CD4-positive, alpha-beta T cell treated with Interleukin-2 at 100 ng/mL for 4 hours (primary cell): ENCODE results near the gene PIK3R1.

ENCODE experiments used
- DNase-seq: peaks from one replicate; pipeline ENCODE4 v3.0.0-alpha.2; 2020; ENCODE audit warnings: low spot score

The PIK3R1 gene

DNA sequence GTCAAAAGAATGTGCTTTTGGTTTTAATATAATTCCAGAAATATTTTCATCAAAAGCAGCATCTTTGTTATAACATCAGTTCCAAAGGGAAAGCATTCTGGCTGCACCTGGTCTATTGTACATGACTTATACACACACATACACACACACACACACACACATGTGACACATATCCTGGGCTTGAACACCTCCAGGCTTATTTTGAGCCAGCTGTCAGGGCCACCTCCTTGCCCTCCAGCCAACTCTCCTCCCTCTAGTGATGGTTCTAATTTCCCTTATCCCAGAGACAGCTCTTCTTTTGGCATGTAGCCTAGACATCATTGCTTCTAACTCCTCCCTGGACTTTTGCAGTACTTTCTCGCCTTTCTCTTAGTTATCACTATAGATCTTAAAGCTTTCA lies 115.0 kb downstream of the PIK3R1 start:
- no peak for DNase-seq

DNA sequence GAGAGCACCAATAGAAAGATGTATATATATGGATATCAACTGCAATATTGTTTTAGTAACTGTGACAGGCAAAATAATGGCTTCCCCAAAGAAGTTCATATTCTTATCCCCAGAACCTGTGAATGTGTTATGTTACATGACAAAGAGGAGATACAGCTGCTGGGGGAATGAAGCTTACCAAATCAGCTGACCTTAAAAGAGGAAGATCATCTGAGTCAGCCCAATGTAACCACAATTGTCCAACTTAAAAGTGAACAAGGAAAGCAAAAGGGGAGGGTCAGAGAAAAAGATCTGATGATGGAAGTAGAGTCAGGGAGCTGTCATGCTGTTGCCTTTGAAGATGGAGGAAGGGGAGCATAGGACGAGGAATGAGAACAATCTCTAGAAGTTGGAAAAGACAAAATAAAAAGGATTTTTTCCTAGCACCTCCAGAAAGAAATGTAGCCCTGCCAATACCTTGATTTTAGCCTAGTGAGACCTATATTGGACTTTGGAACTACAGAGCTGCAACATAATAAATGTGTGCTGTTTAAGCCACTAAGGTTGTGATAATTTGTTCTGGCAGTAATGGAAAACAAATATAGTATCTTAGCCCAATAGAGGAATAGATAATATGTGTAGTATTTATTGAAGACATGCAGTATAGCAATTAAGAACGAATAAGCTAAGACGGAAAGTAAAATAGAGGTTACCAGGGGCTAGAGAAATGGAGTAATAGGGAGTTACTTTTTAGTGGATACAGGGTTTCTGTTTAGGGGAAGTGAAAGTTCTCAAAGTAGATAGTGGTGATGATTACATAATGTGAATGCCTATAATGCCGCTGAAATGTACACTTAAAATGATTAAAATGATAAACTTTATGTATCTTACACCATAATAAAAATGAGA lies 115.9 kb downstream of the PIK3R1 start:
- DNase-seq = no peak

DNA sequence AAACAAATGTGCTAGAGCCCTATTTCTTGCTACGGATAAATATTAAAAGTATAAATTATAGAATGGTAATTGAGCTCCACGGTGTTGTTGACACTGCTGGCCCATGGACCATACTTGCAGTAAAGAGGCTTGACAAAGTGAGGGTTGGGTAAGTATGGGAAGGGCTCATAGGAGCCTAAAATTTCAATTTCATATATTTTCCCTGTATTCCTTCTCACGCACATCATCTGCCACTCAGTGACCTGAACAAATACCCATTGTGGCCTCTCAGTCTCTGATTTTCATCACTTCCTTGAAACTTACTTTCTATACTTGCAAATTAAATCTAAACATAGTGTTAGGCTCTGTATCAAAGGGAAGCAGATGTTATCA lies 116.5 kb downstream of the PIK3R1 start:
- no peak for DNase-seq

DNA sequence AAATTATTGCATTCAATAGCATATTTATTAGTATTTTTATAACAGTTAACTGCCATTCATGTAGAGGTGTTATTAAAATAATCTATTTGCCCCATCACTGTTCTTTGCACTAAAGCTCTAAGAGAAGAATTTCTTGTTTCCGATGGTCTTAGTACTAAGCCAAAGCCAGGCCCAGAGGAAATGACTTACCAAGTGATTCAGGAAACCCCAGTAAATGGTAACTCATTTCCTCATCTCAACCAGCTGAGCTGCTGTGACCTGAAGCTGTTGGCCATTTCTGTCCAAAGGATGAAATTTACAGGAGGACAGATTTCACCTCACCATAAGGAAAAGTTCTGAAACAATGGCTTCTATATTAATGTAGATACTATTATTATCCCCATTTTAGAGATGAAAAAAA lies 117.0 kb downstream of the PIK3R1 start:
- DNase-seq = no peak

DNA sequence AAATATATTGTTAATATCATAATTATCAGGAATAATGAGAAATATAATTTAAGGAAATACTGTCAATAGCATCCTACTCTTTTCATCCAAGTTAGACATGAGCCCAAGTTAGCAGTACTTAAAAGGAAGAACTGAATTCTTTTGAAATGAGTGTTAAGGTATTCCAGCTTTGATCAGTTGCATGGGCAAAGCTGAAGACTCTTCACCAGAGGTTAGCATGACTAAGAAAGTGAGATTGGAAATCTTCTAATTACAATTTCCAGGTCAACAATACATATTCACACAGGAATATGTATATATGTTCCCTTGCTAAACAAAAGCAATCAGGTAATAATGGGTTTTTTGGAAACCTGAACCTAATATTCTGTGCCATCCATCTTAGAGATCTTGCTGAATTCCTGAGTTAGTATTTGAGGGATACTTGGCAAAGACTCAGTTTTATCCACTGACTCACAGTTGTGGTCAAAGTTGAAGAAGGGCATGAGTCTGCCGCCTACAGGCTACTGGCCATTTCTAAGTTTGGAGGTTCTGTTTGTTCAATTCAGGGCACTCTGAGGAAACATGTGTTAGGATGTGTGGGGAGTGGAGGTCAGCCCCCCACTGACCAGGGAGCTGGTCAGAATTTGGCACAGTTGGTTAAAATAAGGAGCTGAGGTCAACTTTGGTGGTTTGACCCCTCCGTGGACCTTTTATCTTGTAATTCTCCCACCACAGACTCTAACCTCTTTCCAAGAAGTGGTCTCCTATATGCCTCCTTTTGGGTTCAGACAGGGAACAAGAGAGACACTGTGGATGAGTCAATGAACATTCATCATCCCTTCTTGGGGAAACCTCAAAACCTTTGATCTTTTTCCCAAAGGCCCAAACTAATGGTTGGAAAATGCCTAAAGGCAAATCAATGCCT lies 118.3 kb downstream of the PIK3R1 start:
- DNase-seq = no peak

DNA sequence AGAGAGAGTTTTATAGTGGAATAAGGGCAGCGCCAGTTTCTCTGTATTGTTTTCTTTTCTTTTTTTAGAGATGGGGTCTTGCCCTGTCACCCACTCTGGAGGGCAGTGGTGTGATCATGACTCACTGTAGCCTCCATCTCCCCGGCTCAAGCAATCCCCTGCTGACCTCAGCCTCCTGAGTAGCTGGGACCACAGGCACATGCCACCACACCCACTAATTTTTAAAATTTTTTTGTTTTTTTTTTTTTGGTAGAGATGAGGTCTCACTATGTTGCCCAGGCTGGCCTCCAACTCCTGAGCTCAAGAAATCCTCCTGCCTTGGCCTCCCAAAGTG lies 119.0 kb downstream of the PIK3R1 start:
- no peak for DNase-seq

DNA sequence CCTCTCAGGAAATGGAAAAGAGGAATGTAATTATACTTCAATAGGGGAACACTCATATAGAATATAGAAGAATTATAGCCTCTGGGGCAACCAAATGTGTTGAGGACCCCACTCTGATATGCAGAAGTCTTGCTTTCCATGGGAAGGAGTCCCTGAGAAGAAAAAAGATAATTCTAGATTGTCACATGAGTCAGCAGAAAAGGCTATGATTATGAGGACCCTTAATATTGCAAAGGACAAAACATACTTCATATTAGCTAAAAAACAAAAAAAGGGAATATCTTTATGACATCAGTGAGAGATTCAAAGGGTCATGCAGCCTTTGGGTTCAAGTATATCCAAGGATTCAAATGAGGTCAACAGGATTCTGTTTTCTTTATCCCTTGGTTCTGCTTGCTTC lies 119.5 kb downstream of the PIK3R1 start:
- no peak for DNase-seq

DNA sequence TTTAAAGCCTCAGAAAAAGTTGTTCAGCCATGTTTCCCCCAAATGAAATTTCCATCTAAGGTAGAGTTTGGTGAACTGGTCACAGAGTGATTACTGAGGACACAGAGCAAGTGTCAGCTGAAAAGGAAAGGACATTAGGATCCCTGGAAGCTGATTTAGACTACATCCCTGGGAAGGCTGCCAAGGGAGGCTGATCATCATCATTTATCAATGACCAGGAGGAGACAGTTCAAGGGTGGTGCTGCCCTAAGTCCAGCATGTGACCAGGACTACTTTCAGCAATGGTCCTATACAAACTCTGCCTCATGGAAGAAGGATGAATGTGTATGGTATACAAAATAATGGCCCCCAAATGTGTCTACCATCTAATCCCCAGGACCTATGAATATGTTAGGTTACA lies 120.6 kb downstream of the PIK3R1 start:
- no peak for DNase-seq

DNA sequence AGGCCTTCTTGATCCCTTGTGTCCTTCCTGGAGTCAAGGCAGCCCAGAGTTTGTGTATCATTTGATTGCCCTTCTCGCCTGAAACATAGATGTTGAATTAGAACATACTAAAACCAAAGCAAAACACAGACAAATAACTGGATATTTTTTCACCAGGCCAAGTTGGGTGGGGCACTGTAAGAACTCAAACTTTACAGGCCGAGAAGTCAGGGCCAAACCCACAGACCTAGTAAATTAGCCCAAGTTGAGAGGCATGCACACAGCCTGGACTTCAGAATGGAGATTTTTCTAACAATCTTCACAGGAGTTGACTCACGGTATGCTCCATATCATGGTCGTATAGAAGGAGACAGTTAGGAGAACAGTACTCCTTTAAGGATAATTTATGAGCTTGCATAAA lies 121.7 kb downstream of the PIK3R1 start:
- no peak for DNase-seq

DNA sequence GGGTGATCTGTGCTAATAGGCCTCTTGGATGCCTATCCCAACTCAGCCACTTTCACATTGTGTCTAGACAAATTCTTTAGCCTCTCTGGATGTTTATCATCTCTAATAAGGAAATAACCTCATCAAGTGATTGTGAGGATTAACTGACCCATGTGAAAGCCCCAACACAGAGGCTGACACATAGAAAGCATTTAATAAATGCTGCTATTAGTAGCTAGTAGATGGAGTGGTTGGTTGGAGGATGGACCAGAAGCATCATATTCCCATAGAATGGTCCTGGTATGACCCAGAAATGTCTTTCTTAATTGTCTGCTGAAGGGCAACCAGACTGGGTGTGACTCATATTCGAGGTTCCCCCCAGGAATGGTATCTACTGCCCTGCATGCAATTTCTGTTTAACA lies 124.4 kb downstream of the PIK3R1 start:
- DNase-seq = no peak

DNA sequence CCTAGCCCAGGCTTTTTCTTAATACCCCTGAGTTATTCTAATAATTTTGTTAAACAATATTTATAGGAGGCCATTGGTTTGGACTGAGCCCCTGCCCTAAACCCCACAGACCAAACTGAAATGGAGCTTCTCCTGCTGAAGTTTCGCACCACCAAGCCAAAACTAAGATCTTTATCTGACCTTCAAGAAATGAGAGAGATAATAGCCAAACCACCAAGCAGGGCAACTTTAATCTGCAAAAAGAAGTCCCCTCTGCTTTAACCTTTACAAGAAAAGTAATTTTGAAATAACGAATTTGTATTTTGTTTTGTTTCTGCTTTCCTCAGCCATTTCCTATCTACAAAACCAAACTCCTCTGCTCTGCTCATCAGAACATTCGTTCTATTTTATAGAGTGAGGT lies 125.5 kb downstream of the PIK3R1 start:
- DNase-seq = no peak

DNA sequence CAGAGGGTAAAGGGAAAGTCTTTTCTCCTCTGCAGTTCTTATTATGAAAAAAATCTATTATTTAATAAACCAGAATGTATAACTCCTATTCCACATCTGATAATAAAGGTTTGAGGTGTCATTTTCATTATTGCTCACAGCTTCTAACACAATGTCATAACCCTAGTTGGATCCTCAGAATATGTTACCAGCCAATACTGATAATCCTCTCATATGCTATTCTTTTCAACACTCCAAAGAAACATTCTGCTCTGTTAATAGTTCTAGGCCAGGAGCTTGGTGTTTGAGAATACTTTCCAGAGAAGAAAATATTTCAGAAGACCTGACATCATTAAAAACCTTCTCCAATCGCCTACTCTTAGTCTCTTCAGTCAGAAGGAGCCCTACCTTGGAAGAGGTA lies 127.1 kb downstream of the PIK3R1 start:
- no peak for DNase-seq

DNA sequence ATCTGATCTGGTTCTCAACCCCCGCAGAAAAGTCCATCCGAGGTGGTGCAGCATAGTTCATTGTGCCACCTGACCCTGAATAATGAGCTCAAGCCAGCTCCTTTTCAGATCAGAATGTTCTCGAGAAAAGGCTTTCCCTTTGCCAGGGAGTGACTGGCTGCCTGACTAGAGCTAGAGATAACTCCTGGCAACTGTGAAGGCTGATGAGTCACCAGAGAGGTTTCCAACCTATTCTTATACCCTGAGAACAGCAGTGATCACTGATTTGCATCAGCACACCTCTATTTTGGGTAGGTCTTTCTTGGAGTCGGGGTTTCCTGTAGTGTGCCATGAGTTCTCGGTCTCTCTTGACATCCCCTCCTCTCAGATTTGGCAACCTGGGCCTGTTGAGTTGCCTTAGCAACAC lies 127.9 kb downstream of the PIK3R1 start:
- DNase-seq = peak; percentile 48

DNA sequence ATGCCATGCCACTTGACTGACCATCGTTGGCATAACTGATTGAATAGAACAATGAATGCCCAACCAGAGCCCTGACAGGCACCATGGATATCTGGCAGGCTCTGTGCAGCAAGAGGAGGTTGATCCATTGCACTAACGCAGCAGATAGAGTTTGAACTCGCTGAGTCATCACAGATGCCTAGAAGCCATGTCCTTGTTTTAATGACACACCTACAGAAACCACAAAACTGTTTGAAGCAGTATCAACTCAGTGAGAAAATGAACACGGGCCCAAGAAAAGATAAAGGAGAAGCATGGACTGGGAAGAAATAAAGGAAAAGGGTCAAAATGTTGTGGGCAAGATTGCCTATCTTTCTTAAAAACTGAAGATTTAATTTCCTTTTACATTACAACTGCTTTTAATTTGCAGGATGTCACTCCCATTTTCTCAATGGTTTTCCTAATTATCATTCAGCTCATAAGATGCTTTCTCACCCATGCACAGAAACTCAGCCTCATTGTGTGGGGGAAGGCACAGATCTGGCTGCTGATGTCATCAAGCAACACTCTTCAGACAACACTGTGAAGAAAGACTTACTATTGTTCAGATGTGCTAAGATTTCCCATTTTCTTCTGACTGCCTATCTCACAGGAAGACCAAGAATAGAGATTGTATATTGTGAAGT lies 129.0 kb downstream of the PIK3R1 start:
- peak; percentile 52 for DNase-seq

DNA sequence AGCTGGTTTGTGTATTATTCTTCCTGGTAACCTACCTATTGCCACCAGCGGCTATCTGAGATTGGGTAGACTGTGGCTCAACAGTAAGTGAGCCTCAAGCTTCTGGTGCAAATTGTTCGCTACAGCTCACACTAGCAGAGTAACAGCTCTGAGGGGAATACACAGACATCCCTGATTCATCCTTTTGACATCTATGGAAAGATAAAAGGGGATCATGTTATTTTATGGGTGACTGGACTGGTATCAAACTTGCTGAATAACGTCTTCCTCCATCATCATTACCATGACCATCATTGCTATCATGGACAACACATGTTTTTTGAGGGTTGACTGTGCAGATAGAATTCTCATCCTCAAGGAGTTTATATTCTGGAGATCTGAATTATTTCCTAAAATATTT lies 129.6 kb downstream of the PIK3R1 start:
- DNase-seq = no peak

DNA sequence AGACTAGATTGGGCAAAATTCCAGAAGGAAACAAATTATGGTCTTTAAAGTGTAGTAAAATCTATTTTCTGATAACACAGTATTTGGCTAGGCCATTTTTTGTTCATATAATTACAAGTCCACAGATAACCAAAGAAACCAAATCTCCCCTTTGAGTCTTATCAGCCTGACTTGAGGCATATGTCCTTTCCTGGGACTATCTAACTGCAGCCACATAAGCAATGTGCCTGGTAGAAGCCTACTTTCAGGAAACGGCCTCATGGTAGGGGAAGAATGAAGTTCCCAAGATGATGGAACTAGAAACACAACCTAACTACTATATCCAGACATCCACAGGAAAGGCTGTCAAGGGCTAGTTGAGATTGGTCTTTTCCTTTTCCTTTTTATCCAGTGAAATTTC lies 130.0 kb downstream of the PIK3R1 start:
- no peak for DNase-seq

DNA sequence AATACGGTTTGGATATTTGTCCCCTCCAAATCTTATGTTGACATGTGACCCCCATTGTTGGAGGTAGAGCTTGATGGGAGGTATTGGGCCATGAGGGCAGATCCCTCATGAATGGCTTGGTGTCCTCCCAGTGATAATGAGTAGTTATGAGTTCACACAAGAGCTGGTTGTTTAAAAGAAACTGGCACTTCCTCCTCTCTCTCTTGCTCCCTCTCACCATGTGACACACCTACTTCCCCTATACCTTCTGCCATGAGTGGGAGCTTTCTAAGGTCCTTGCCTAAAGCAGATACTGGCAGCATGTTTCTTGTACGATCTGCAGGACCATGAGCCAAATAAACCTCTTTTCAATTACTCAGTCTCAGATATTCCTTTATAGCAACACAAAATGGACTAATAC lies 132.0 kb downstream of the PIK3R1 start:
- DNase-seq = no peak

DNA sequence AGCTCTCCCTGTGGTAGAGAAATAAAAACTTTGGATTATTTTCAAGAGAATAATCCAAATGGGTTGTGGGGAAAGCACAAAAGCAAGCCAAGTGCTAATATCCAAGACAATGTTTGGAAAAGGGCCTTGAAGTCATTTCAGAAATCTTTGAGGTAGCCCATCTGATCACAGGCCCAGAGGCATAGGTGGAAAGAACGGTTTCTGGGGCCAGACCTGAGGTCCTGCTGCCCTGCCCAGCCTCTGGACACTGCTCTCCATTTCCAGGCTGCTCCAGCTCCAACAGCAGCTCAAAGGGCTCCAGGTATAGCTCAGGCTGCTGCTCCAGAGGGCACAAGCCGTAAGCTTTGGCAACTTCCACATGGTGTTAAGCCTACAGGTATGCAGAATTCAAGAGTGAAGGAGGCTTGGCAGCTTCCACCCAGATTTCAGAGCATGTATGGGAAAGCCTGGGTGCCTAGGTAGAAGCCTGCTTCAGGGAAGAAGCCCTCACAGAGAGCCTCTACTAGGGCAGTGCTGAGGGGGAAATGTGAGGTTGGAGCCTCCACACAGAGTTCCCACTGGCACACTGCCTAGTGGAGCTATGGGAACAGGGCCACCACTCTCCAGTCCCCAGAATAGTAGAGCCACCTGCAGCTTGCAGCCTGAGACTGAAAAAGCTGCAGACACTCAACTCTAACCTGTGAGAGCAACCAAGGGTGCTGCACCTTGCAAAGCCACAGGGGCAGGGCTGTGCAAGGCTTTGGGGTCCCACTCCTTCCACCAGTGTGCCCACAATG lies 133.1 kb downstream of the PIK3R1 start:
- DNase-seq = no peak

DNA sequence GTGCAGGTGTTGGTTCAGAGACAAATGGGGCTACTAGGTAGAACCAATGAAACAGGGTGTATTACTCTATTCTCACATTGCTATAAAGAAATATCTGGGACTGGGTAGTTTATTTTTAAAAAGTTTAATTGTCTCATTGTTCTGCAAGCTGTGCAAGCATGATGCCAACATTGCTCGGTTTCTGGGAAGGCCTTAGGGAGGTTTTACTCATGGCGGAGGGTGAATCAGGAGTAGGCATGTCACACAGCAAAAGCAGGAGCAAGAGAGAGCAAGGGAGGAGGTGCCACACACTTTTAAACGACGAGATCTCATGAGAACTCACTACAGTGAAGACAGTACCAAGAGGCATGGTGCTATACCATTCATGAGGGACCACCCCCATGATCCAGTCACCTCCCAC lies 134.6 kb downstream of the PIK3R1 start:
- no peak for DNase-seq
